HT-29 (cell line): Measurements from ENCODE around the gene ROS1. TPM values are rescaled to one million over a fixed set of nuclear protein-coding genes. Genes with fewer than 3 reads are reported as not detected.

Experiments
- DNase-seq: peaks from one replicate; pipeline ENCODE4 v3.0.0-alpha.2; 2015; ENCODE audit warnings: low spot score
- total RNA-seq: library from RNA; depleted of rRNA; stranded (reverse); fragments of >200 nt; shearing (Covaris generic); gene quantifications from 2 replicates; pipeline ENCODE4 v1.2.3, GENCODE V29; 2014

The ROS1 gene
- total RNA-seq, 1 experiment from 2014 or later = not detected

DNA sequence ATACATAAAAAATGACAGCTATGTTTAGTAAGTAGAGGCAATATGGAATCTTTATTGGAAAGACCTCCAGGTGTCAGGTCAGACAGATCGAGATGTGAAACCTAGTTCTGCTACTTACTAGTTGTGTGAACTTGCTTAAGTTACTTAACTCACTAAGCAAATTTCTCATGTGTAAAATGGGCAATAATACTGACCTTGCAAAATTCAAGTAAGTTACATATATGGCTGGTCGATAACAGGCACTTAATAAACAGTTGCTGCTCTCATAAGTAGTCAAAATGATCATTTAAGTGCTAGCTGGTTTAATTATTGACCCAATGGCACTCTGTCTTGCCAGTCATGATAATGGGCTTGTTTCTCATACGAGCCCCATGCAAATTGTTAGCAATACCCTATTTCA lies 114.4 kb downstream of the ROS1 start:
- DNase-seq = no peak

DNA sequence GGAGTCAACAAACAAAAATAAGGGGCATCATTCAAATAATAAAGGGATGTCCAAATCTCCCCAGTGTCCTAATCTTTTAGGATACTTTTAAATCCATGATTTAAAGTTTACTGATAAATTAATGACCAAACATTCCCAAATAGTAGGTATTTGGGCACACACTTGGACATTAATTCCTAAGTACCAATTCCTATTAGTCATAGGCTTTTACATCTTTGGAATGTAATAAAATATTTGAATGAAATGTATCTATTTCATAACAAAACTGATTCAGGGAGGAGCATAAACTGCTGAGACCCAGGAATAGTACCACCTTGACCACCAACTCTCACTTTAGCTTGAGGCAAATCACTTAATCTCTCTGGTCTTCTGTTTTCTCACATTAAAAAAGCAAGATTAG lies 116.1 kb downstream of the ROS1 start:
- no peak for DNase-seq

DNA sequence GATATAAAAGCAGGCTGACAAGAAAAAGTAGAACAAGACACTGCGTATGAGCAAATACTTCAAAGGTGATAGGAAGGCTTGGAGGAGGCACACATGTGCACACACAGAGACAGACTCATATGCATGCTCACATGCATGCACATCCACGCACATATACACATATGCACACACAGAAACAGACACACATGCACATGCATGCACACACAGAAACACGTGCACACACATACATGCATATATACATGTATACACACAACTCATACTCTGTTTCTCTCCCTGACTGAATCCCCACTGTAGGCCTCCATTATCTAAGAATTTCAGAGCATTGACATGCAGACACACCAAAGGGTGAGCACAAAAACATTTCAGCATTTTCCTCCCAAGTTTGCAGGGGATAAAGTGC lies 116.7 kb downstream of the ROS1 start:
- no peak for DNase-seq

DNA sequence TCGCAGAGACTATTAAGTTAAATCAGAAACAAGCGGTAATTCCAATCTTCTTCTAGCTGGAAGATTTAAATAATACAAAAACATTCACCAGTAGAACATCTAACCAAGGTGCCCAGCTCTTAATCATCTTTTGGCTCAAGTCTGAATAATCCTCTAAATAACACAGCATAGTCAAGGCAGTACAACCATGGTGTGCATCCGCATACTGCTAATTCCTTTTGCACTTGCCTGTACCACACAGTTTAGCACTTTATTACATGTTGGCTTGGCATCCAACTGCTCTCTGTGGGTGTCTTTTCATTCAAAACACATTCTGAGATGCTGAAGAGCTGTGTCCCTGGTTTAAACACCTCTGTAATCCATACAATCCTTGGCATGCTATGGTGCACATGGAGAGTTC lies 118.1 kb downstream of the ROS1 start:
- no peak for DNase-seq

- no peak for DNase-seq
Observed at GRCh38 chr6:117306227-117306790, 119.4 kb downstream of the ROS1 start.

GRCh38 chr6:117304446-117304845 lies 121.3 kb downstream of the ROS1 start:
- DNase-seq = no peak

- no peak for DNase-seq
Observed at GRCh38 chr6:117303323-117303722, 122.4 kb downstream of the ROS1 start.

DNA sequence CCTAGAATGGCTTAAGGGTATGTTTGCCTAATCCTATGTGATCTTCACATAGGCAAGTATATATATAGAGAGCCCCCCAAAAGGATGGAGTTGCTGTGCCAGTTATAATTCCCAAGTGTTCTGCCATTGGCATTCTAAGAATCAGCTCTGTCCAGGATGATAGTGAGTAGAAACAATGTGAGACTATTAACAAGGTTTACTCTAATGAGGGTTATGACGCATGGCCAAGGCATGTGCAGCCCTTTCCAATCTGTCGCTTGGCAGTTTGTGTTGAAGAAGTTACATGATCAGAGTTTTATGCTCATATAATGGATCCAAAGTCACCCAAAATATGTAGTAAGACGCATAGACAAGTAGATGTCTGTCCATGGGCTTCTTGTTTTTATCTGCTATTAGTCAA lies 126.8 kb downstream of the ROS1 start:
- DNase-seq = no peak

- no peak for DNase-seq
Observed at GRCh38 chr6:117290173-117290846, 135.4 kb downstream of the ROS1 start.

DNA sequence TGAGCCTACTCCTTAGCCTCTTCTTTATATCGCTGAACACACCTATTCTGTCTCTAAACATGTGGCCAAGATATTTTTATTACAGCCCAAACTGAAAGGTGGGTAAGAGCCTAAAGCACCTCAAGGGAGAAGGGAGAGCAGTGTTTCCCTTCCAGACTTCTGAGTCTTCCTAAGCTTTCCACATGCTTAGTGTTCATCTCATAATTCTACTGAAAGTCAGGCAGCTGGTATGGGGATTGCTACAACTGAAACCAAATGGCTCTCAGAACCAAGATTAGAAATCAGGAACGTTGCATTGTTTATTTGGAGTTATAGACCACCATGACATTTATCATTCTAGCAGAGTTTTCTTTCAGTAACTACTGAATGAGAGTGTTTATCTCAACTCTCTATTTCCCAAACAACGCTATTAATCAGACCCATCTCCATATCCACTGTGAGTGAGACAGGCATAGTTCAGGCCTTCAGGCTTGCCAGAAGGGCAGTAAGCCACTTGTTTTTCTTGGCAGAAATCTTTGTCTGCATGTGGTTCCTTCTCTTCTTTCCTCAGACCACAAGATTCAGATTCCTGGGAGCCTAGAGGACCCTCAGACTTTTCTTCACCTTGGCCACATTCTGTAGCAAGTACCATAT lies 137.5 kb downstream of the ROS1 start:
- DNase-seq = no peak

- DNase-seq = peak; percentile 43
Observed at GRCh38 chr6:117280922-117281321, 144.8 kb downstream of the ROS1 start.

GRCh38 chr6:117276778-117277316 lies 148.9 kb downstream of the ROS1 start:
- DNase-seq = no peak

GRCh38 chr6:117275711-117276110 lies 150.0 kb downstream of the ROS1 start:
- DNase-seq = no peak

GRCh38 chr6:117275205-117275604 lies 150.5 kb downstream of the ROS1 start:
- no peak for DNase-seq

DNA sequence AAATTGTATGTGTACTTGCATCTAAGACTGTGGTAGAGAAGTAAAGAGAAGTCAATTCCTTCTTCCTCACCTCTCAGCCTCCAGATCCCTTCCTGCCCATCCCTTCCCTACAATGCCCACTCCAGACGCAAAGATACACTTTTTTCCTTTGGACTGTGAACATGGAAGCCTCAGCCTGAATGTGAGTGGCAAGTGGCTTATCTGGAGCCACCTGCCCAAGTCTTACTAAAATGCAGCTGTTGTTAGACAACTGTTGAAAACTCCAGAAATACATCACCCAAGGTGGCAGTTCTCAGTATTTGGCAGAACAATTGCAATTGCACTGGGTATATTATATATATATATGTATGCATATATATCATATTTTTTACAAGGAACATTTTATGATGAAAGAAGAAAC lies 152.9 kb downstream of the ROS1 start:
- DNase-seq = no peak

GRCh38 chr6:117272032-117272866 lies 153.5 kb downstream of the ROS1 start:
- no peak for DNase-seq

DNA sequence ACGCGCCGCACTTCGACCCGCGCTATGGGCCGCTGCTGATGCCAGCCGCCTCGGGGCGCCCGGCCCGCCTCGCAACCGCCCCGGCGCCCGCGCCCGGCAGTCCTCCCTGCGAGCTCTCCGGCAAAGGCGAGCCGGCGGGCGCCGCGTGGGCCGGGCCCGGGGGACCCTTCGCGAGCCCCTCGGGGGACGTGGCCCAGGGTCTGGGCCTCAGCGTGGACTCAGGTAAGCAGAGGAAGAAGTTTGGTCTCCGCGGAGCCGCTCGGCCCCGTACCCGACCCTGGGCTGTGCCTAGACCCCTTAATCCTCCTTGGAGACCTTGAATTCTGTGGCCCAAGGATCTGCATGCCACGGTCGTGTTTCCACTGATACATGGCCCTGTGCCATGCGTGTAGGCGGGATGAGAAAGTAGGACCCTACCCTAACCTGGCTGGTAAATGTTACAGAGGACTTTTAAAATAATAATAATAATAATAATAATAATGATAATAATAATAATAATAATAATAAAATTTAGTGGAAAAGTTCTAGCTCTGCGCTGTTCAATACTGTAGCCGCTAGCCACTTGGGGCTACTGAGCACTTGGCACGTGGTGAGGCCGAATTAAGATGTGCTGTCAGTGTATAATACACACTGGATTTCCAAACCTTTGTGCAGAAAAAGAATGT lies 154.8 kb downstream of the ROS1 start:
- no peak for DNase-seq

DNA sequence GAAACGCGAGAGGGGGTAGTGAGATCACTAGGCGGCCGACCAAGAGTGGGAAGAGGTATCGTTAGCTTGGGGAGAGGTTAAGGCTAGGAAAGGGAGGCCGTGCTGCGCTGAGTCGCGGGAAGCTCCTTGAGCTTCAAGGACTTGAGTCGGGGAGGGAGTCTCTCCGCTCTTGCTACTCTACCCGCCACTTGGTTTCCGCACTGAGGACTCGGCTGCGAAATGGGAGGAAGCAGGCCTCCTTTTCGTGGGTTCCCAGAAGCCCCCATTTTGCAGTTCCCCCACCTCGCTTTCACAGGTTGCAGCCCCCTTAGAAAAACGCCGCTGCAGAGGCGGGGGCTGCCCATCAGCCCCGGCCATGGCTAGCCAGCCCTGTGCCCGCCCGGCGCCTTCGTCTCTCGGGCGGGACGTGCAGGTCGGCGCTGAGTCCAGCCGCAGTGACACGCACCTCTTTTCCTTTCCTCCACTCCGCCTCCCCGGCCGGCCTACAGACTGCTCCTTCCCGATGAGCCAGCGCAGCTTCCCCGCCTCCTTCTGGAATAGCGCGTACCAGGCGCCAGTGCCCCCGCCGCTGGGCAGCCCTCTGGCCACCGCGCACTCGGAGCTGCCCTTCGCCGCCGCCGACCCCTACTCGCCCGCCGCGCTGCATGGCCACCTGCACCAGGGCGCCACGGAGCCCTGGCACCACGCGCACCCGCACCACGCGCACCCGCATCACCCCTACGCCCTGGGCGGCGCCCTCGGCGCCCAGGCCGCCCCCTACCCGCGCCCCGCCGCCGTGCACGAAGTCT lies 155.5 kb downstream of the ROS1 start:
- DNase-seq = no peak

DNA sequence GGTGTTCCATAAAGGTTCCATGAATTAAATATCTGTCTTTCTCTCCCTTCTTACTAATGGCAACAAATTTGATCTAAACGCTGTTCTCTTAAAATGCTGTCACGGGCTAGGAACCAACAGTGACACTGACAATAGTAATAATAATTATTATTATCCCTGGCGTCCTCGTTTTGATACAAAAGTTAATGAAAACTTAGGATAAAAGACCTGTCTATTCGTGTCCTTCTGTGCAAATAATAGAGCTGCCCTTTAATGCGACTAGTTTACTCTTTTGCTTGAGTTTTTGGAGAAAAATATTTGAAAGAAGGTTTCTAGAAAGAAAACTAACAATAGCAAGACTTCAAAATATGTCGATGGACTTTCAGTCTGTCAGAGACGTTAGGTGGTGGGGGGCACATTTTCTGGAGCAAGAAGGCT lies 156.1 kb downstream of the ROS1 start:
- DNase-seq = no peak

DNA sequence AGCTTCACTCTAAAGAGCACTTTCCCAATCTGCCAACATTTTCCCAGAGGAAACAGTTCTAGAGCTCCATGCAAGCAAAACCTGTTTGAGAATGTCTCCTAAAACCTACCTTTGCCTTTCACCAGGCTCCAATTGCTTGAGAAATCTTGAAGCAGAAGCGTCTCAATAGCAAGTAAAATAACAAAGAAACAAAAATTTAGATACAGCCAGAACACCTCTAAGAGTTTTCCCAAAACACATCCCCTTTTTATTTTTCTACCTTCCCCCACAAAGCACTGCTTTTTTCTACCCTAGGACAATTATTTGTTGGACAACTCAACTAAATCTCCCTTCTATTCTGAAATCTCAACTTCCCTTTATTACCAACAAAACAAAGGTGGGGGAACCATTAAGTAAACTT lies 156.8 kb downstream of the ROS1 start:
- DNase-seq = no peak
